Measurements from ENCODE around the gene C13orf46.
A peak's percentile ranks its signal among the peaks of the same experiment; 100 is the strongest.
"Not testable (repeated sequence)": the region's sequence is repeated elsewhere in the genome, so short reads cannot be mapped to it uniquely, and the experiment has no call there.

Gene C13orf46

DNA sequence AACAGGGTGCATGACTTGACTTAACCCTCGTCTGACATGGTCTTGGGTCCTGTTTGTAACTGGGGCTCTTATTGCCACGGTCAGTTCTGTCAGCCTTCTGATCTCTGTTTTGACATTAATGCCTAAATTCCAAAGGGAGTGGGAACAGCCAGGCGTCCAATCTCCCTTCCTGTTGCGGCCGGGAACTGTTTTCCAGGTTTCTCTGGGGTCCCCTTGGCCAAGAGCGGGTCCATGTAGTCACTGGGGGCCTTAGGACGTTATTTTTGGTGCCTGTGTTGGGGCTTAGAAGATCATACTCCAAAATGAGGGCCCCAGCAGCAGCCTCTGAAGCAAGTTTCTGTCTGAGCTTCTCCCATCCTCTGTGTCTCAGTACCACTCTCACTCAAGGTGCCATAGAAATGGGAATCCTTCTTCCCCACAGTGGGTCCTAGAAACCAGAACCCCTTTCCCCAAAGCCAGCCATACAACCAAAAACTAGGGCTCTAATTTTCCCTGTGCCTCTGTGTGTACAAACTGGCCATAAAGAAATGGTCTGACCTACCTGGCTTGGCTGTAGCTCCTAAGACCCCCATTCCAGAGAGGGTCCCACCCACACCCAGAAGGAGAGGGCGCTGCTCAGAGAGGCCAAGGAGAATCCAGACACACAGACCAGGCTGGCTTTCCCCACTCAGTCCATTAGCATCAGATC lies 50.4 kb downstream of the C13orf46 start:
- no peak for DNase-seq (ENCODE audit: low read depth)

DNA sequence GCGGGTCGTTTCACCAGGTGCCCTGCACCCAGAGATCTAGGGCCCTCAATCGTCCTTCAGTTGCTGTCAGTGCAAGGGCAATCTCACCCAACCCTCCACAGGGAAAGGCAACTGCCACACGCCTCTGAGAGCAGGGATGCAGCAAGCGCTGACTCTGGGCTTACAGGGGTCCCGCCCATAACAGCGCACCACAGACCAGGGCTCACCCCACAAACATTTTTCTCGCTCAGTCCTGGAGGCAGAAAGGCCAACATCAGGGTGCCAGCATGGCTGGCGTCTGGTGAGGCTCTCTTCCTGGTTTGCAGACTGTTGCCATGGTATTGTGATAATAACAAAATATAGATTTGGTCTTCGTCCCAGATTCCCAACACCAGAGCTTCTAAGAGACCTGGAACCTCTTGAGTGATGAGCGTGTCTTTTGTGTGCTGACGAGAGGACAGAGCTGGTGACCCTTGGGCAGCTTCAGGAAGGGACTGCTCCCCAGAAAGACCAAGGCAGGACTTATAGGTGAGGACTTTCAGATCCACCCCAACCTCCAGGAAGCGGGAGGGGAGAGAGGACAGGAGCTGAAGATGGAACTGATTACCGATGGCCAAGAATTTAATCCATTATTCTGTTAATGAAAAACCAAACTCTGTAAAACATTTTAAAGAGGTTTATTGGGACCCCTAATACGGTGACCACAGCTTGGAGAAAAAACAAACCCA lies 51.3 kb downstream of the C13orf46 start:
- no peak for DNase-seq (ENCODE audit: low read depth)

DNA sequence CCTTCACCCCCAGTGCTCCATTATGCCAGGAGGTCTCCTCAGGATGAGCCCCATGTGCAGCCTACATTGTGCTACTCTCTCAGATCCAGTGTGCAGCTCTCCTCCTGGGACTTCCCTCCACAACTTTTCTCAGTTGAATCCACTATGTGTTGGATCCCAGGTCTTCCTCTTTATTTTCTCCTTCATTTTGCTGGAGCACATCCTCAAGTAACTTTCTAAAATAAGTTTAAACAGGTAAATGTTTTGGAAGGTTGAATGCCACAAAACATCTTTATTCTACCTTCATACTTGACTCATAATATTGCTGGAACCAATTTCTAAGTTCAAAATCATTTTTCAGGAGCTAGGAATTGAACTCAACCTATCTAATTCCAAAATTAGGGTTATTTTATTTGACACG lies 52.1 kb downstream of the C13orf46 start:
- no peak for DNase-seq (ENCODE audit: low read depth)

DNA sequence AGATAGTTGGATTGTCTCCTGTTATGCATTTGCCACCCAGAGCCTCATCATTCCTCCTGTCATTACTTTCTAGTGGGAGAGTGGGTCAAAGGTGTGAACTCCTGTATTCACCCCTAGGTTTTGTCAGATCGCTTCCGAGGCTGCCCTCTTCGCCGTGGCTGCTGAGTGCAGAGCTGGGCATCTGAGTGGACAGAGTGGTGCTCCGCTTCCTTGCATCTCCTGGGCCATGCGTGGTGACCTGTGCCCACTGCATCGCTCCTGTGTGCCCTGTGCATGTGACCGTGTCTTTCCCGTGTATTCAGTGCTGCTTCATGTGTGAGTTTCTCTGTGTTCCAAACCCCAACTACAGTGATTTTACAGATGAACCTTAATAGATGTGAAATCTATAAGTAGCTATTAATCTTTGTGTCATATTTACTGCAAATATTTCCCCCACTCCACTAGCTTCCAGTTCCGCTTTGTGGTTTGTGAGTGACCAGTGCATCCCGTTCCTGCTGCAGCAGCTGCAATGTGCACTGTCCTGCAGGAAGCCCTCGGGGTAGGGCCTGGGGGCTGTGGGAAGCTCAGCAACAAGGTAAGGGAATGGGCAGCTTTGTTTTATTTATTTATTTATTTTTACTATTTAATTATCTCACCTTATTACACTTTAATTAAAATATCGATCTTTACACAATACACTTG lies 53.1 kb downstream of the C13orf46 start:
- no peak for DNase-seq (ENCODE audit: low read depth)

DNA sequence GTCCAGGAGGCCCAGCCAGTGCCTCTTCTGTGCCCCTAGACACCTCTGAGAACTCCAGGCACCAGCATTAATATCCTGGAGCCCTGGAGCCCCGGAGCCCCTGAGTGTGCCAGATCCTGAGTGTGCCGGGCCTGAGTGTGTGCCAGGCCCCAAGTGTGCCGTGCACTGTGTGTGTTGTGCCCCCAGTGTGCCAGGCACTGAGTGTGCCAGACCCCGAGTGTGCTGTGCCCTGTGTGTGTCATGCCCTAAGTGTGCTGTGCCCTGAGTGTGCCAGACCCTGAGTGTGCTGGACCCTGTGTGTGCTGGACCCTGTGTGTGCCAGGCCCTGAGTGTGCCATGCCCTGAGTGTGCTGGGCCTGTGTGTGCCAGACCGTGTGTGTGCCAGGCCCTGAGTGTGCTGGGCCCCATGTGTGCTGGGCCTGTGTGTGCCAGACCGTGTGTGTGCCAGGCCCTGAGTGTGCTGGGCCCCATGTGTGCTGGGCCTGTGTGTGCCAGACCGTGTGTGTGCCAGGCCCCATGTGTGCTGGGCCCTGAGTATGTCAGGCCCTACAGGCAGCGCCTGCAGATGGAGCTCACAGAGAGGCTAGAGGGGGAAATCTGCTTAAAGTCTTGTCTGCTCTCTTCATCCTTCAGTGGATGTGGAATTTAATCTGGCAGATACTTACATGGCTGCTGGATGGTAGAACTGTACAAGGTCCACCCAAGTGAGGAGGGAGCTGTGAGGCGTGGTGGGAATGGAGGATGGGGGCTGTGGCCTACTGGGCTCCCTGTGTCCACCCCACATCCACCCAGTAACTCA lies 53.9 kb downstream of the C13orf46 start:
- DNase-seq (ENCODE audit: low read depth), result no peak

DNA sequence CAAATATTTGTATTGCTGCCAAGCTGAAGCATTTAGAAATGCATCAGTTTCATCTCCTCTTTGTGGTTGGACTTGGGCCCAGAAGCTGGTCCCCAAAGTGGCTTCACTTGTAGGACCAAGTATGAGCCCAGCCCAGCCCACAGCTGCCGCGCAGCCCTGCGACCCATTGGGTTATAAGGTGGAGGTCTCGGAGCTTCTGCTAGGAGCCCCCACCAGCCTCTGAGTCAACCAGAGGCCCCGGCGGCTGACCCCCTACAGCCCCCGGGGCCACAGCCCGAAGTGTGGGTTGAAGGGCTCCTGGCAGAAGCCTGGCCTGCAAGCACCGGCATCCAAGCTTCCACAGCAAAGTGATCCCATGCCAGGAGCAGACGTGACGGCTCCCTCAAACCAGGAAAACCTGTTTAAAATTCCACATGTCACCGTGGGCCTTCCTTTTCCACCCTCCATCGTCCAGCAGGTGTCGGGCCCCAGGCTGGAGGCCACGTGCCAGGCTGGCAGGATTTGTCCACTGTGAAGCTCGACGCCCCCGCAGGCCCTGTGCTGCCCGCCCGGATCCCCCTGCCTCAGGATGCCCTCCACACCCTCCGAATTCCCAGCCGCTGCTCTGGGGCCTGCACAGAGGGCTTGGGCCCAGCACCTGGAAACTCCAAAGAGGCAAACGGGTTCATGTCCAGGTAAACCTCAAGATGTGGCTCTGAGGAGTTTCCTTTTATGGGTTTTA lies 54.7 kb downstream of the C13orf46 start:
- DNase-seq (ENCODE audit: low read depth), result no peak

DNA sequence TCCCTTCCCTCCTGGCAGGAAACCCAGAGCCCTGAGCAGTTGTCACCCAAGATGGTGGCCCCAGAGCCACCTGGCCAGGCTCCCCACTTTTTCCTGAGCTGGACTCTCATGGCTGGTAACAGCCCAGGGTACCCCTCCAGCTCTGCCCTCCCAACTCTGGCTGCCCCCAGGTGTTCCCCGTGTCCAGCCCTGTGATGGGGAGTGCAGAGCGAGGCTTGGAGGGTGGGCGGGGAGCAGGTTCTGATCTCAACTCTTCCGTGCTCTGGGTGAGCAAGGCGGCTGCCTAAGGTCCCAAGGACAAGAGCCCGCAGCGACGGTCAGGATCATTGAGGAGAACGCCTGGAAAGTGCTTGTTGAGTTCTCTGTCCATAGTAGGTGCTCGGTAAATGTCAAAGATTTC lies 55.3 kb downstream of the C13orf46 start:
- no peak for DNase-seq (ENCODE audit: low read depth)

DNA sequence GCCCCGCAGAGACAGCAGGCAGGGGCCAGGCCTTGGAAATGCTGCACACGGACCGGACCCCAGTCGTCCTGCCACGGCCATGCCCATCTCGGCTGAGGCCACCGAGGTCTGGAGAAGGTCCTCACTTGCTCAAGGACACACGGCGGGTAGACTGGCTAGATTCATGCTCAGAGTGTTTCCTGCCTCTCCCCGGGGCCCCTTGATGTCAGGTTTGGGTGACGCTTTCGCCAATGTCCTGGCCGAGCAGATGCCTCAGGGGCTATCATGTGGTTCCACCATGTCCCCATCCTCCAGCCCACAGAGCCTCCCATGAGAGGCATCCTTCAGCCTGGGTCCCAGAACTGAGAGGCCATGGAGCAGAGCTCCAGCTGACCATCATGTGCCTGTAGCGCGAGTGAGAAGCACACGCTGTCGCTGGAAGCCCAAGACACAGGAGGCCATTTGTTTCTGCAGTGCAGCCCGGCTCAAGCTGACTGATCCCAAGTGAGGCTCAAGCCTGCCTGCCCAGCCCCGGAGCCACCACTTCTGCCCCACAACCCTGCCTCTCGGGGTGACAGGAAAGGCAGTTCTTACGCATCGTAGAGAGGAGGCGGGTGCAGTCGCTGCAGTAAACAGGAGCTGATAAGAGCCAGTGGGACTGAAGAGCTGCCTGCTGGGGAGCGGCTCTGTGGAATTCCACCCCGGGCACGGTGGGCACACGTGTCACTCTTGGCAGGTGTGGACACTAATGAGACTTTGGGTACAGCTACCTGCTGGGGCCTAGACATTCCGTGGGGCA lies 56.1 kb downstream of the C13orf46 start:
- no peak for DNase-seq (ENCODE audit: low read depth)

DNA sequence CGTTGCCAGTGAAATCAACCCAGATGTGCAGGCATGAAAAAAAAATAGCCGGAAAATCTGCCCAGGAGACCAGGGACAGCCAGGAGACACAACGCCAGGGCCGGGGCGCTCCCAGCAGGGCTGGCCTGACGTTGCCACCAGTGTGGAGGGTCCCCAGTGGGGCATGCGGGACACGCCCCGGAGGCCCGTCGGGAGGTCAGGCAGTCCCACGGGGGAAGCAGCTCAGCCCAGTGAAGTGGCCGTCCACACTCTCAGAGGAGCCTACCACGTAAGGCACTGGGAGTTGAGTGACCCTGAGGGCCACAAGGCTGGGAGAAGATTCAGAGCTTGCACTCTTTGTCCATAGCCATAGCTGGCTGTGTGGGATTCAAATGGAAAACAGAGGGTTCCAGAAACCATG lies 56.8 kb downstream of the C13orf46 start:
- no peak for DNase-seq (ENCODE audit: low read depth)

DNA sequence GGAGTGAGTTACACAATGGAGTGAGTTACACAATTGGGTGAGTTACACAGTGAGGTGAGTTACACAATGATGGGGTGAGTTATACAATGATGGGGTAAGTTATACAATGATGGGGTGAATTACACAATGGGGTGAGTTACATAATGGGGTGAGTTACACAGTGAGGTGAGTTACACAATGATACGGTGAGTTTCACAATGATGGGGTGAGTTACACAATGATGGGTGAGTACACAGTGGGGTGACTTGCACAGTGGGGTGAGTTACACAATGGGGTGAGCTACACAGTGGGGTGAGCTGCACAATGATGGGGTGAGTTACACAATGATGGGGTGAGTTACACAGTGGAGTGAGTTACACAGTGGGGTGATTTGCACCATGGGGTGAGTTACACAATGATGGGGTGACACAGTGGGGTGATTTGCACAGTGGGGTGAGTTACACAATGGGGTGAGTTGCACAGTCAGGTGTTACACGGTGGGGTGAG lies 57.5 kb downstream of the C13orf46 start:
- peak; percentile 79 for DNase-seq (ENCODE audit: low read depth)

DNA sequence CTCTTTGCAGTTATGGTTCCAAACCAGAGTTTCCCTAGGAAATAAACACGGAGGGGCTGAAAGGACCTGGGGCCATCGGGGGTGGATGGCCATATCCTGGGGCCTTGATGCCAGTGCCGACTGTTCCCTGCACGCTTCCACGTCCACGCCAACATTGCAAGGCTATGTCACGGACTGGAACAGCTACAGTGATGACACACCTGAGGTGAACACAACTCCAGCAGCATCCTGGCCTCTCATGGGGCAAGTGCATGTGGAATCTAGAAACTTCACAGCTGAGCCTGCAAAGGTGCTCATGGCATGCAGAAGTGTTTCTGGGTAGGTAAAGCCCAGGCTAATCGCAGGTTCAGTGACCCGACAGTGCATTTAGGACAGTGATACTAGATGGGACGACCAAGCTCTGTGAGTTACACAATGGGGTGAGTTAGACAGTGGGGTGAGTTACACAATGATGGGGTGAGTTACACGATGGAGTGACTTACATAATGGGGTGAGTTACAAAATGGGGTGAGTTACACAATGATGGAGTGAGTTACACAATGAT lies 58.0 kb downstream of the C13orf46 start:
- no peak for DNase-seq (ENCODE audit: low read depth)

DNA sequence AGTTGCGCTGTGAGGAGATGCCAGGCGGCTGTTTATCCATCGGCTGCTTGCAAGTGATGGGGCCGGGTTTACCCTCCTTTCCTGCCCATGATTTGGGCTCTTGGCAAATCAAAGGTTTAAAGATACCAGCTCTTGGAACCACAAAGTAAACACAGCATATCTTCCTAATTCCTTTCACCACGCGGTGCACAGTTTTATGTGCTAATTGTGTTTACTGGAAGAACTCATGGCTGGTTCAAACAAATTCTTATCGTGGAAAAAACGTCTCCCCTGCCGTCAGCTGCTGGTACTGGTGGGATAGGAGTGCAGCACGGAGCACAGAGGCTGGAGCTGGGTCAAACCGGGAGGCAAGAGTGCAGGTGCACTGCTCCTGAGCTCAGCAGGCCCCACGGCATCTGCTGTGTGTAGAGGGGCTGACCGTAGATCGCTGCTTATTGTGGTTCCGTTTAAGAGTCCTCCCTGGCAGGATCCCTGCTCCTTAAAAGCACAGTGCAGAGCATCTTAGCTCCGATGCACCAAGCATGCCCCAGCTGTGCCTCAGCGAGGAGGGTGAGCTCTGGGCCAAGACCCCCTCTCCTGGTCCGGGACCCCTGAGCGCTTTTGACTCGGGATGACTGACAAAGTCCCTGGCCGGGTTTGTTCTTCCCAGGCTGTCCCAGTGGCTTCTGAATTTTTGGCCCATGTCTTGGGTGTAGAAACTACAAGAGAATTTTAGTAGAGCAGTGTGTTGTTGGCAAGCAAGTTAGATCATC lies 58.7 kb downstream of the C13orf46 start:
- DNase-seq (ENCODE audit: low read depth), result no peak

DNA sequence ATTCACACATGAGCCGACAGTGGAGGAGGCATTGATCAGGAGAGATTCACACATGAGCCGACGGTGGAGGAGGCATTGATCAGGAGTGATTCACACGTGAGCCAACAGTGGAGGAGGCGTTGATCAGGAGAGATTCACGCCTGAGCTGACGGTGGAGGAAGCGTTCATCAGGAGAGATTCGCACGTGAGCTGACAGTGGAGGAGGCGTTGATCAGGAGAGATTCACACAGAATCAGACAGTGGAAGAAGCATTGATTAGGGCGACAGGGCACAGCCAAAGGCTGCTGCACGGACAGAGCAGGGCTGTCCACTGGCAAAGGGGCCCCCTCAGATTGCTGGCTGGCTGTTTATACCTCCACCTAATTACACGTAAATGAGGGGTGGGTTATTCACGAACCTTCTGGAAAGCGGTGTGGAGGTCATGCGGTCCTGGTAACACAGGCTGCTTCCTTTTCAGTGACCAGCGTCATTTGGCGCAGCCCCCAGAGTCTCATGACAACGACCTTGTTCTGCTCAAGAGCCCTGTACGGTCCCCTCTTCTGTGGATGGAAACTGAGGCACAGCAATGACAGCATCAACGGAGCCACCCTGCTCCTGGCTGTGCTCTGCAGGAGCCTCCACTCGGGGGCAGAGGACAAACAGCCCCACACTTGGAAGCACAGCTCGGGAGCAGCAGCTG lies 59.4 kb downstream of the C13orf46 start:
- no peak for DNase-seq (ENCODE audit: low read depth)

DNA sequence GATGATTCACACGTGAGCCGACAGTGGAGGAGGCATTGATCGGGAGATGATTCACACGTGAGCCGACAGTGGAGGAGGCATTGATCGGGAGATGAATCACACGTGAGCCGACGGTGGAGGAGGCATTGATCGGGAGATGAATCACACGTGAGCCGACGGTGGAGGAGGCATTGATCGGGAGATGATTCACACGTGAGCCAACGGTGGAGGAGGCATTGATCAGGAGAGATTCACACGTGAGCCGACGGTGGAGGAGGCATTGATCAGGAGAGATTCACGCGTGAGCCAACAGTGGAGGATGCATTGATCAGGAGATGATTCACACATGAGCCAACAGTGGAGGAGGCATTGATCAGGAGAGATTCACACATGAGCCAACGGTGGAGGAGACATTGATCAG lies 60.0 kb downstream of the C13orf46 start:
- DNase-seq (ENCODE audit: low read depth), result not testable (repeated sequence)

DNA sequence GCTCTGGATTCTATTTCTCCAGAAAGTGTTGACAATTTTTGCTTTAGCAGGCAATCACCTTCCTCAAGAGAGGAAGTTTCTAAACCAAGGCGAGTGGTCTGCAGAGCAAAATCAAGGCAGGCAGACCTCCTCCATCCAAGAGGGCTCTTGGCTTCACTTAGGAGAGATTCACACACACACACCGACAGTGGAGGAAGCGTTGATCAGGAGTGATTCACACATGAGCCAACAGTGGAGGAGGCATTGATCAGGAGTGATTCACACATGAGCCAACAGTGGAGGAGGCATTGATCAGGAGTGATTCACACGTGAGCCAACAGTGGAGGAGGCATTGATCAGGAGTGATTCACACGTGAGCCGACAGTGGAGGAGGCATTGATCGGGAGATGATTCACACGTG lies 60.5 kb downstream of the C13orf46 start:
- not testable (repeated sequence) for DNase-seq (ENCODE audit: low read depth)

DNA sequence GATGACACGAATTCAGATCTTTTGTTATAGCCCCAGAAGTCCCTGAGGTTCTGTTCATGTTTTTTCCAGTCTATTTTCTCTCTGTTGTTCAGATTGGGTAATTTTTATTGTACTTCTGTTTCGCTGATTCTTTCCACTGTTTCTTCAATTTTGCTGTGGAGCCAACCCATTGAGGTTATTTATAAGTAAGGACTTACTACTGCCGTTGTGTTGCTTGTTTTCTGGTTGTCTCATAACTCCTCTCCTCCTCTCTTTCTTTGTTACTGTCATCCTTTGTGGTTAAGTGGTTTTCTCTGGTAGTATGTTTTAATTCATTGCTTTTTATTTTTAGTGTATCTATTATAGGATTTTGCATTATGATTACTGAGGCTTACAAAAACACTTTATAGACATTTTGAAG lies 61.3 kb downstream of the C13orf46 start:
- no peak for DNase-seq (ENCODE audit: low read depth)

DNA sequence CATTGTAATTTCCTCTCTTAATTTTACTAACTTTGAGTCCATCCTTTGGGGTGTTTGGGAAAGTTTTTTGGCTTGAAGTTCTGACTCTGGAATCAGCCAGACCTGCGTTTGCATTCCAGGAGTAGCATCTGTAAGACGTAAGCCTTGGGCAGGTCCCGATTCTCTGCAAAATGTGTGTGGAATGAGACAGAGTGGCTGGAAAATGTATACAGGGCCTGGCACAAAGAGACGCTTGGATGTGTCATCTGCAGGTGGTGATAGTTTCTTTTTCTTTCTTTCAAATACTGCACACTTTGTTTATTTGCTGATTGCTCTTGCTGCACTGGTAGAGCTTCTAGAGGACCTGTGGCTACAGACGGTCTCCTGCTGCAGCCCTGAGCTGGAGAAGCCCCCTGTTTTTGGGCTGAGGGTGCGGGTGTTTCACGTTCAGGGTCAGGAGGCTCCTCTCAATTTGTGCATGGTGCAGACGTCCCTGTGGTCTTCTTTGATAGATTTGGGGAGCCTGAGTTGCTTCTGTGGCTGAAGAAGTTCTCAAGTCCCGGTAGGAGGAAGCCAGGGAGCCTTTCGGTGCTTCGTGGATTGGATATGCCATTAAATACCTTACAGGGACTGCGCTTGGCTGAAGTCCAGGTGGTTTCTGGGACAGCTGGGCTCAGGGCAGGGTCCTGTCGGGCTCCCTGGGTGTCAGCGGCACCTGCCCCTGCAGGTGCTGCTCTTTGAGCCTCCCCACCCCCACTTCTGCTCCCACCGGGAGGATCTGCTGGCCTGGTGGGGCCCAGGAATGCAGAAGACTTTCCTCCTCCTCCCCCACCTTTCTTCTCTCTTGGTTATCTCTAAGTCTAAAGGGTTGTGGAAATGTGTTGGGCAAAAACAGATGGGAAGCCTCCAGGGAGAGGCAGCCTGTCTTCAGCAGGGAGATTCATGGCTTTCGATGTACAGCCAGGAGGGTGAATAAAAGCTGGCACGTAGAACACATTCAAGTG lies 66.0 kb downstream of the C13orf46 start:
- DNase-seq (ENCODE audit: low read depth), result peak; percentile 35

DNA sequence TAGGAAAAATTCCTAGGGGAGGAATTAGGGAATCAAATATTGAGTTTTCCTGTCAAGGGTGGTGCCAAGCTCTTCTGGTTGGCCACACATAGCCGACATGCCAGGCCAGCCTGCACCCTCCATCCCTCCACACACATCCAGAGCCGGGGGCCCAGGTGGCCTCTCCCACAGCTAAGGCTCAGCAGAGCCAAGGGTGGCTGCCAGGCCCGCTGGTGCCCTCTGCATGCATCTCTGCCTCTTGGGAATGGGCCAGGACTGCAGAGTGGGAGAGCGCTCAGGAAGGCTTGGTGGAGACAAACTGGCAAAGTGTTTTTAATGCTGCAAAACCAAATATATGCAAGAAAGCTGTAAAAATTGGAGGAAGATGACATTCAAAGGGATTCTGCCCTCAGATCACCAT lies 67.3 kb downstream of the C13orf46 start:
- DNase-seq (ENCODE audit: low read depth), result no peak
